Right kidney (tissue), 1 donor: ENCODE data around the gene HOXD3.

ENCODE experiments used
- DNase-seq: peaks from one replicate; pipeline ENCODE4 v3.0.0-alpha.2; 2016

The HOXD3 gene

DNA sequence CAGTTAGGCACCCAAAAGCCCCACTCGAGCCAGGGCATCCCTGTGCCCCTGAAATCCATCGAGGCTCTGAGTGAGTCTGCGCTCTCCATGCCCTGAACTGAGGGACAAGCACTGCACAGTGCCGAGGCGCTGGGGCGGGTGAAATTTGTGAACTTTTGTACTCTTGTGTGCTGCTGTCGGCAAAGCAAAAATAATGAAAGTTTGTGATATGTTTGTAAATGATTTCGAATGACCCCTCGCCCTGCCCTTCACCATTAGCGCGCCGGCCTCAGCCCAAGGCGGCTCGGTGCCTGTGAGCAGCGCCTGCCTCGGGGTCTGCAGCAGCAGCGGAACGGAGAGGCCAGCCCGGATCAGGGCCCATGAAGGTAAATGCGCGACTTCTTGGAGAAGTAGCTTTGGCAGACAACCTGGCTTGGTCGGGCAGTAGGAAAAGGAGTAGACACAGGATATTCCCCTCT, 7.6 kb upstream of the HOXD3 start:
- DNase-seq, result peak; percentile 83

DNA sequence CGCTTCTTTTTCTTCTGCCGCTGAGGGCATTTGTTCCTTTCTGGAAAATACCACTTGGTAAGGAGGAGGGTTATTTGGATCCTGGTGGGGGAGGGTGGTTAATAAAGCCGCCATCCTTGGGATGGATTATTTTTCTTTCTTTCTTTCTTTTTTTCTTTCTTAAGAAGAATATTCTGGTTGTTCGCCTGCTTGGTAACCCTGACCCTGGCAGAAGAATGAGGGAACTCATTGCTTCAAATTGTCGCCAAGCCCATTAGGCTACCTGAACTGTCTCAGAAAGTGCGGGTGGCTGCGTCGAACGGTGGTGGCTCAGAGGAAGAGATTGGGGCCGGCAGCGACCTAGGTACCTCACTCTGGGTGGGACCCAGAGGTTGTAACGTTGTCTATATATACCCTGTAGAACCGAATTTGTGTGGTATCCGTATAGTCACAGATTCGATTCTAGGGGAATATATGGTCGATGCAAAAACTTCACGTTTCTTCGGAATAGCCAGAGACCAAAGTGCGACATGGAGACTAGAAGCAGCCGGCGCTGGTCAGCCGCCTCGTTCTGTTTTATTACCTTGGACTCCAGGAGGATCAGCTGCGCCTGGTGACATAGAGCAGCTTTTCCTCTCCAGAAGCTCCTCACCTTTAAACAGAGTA, 7.0 kb upstream of the HOXD3 start:
- DNase-seq, result peak; percentile 67

GRCh38 chr2:176150584-176151441, 6.3 kb upstream of the HOXD3 start:
- peak; percentile 71 for DNase-seq

- DNase-seq, result peak; percentile 90
These were observed 5.4 kb upstream of the HOXD3 start, which contains the start of gene HOXD4 for GRCh38 chr2:176151442-176152287. Gene HOXD4, plus strand, starts transcription at chr2:176151550. Its CDS starts 84 bp downstream, at chr2:176151634.

DNA sequence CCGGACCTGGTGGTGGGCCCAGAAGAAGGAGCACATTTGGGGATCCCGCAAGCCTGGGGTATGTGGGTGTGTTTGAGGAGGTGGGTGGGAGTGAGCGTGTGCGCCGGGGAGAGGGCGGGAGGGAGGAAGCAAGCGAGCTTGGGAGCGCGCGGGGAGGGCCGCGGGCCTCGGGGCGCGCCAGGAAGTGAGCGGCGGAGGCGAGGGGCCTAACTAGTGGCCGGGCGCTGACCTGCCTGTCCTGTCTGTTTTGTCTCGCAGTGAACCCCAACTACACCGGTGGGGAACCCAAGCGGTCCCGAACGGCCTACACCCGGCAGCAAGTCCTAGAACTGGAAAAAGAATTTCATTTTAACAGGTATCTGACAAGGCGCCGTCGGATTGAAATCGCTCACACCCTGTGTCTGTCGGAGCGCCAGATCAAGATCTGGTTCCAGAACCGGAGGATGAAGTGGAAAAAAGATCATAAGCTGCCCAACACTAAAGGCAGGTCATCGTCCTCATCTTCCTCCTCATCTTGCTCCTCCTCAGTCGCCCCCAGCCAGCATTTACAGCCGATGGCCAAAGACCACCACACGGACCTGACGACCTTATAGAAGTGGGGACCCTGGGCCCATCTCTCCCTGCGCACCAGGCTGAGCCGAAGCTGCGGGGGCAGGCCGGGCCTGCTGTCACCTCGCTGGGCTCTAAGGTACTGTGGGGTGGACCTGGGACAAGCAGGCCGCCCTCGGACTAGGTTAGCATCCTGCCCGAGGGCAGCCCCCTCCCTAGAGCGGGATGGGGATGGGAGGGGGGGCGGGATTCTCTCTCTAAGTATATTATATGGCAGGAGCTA, 4.5 kb upstream of the HOXD3 start:
- DNase-seq, result peak; percentile 76

DNA sequence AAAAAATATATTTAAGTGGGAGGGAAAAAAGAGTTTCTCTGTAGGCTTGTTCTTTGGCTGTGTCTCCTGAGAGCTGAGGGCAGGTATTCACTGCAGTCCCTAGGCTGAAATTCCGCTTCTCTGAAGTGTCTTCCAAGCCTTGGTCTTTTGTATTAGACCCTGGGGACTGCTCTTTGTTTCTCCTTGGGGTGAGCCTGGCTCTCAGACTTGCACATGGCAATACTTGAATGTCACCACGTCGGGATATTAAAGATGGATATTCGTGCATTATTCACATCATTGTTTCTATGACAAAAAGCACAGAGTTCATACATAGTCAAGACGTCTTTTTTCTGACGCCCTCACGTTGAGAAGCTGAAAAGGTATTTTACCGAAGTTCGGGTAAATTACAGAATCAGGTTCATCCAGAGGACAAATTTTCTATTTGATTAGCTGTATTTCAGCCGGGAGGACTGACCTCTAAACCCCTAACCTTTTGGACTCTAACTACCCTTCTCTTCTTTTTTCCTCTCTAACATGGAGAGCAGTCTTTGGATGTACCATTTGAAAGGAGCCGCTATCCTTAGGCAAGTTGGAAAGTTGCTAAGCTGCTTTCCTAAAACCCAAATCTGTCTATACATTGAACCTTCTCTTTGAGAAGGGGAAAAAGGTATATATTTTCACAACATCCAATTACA, 2.4 kb upstream of the HOXD3 start:
- DNase-seq, result peak; percentile 35

DNA sequence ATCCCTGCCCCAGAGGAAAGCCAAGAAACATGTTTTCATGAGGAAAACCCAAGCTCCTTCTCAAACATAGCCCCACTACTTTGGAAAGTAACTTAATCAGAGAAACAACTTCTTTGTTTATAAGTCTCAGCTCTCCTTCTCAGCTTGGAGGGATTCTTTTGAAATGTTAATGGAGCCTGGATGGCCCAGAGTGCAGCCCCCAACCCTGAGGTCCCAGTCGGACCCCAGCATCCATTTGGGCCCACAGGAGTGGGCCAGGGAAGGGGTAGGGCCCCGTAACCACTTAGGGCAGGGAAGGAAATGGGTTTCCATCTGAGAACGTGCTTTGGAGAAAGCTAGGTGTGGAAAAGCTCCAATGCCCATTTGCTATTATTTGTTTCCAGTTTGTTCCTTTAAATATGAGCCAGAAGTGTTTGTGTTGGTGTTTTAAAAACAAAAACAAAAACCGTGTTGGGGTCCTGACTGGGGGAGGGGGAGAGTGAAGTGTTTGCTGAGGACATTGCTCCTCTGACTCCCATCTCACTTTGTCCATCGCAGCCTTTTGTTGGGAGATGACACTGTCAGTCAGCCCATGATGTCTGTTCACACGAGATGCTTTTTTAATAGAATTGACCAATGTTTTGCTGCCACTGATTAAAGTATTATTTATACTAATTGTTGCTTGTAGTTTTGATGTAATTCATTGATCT, 1.6 kb upstream of the HOXD3 start:
- DNase-seq, result peak; percentile 36

DNA sequence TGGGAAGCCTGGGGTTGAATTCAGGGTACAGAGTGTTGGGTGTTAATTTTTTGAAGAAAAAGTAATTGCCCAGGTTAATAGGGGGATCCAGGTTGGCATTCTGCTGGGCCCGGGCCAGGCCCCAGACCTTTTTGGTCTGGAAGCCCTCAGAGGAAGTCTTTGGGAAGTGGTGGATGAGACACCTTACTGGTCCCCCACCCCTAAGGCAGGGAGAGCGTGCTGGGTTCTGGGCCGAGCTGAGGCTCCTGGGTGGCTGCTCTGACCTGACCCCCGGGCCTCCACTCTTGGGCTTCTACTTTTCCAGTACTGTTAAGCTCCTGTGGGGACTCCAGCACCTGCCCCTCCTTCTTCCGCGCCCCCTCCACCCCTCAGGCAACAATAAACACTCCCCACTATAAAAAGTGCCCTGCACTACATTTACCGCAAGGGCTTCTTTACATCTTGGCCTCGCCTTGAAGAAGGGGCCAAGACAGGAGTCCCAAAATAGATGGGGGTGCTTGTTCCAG, 753 bp upstream of the HOXD3 start:
- DNase-seq, result peak; percentile 58

DNA sequence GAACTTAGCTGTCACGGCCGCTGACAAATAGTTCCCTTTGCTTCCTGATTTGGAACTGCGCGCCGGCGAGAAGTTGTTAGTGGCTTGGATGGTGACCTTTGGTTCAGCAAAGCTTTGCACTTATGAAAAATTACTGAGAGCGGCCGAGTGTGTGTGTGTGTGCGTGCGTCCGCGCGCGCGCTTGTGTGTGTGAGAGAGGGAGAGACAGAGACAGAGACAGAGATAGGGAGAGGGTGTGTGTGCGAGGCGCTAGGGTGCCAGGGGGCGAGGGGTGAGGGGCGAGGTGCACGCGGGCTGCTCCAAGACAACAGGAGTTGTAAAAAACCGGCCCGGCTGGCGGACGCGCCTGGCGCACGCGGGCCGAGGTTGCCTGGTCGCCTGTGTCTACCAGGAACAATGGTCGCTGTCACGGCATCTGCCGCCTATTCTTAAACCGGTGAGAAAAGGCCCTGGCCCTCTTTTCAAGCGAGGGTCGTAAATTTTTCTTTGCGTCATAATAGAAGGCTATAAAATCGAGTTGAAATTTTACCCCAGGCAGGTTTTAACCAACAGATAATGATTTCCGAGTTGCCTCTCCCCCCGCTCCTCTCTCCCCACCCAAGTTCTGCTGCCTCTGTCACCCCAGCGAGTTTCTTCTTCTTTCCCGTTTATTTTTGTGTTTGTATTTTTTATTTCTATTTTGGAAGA, 535 bp downstream of the HOXD3 start:
- peak; percentile 89 for DNase-seq

DNA sequence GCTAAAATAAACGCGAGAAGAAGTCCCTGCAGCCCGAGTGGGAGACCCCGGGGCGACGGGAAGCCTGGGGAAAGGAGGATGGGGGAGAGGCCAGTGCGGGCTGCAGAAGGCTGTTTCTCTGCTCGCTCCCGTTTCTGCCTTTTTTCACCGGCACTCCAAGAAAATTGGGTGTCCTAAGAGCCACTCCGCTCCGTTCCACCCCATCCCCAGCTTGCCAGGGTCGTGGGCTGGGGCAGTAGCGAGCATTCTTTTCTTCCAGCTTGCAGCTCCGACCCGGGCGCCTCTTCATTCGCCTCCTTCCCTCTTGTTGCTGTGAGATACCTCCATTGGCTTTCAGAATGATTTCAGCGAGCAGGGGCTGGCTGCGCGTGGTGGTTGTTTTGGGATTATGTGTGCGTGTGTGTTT, 1.1 kb downstream of the HOXD3 start:
- DNase-seq, result peak; percentile 85

DNA sequence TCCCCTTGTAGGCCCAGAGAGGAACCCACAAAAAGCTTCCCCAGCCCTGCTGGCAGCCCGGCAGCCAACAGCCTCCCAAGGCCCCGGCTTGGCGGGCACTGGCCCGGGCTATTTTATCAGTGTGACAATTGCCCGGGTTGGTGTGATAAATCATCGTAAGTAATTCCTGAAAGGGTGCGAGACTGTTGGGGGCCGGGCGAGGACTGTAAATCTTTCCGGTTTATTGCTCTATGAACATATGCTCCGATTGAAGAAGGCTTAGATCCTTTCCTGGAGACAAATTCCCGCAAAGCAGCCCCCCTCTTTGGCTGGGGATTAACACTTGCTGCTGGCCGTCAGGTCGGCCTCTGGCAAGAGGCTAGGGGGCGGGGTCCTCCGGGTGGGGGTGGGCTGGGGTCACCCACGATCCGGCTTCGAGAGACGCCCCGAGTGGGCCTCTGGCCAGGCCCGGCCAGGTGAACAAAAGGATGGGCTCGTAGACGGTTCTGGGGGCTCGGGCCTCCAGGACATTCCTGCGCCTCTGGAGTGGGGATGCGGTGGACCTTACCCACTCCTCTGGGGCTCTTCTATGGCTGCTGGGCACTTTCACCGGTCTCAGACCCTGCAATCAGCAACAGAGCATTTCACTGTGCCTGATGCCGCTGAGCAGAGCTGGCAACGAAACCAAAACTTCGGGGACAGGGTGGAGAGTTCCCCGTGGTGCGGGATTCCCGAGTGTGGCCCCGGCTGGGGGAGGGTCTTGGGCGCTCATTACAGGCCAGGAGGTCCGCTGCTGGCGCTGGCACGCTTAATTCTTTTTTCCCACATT, 2.0 kb downstream of the HOXD3 start:
- DNase-seq, result peak; percentile 79

GRCh38 chr2:176159663-176160250, 2.6 kb downstream of the HOXD3 start:
- no peak for DNase-seq

GRCh38 chr2:176160251-176160985, 3.3 kb downstream of the HOXD3 start:
- DNase-seq, result peak; percentile 86

DNA sequence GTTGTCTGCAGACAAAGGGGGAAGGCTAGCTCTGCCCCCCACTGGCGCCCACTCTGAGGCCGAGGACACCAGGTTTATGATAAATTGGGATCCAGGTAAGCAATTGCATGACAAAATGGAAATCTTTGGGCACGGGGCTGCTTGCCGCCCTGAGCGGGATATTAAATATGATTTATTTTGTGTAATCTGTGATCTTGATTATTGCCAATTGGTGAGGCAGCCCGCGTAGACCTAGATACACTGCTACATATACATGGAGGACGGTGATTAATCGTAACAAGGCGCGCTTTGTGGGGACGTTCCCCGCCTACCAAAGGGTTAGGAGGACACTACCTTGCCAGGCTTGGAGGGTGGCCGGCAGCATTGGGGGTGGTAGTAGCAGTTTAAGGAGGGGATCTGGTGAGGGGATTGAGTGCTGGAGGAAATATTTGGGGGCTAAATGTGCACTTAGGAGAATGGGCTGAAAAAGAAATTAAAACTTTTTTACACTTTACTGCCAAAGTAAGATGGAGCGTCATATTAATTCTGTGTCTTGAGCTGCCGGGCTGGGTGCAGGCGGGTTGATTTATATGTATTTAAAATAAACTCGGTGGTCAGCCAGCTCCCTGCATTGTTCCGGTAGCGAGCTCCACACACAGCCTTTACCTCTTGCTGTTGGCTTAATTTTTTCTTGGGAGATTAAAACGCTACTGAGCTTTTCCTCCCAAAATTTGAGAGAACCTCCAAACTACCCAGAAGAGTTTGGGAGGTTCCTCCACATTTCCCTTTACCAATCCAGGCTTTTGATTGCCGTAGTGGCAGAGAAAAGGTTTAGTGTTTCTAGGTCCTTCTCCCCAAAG, 4.1 kb downstream of the HOXD3 start:
- DNase-seq, result peak; percentile 79

DNA sequence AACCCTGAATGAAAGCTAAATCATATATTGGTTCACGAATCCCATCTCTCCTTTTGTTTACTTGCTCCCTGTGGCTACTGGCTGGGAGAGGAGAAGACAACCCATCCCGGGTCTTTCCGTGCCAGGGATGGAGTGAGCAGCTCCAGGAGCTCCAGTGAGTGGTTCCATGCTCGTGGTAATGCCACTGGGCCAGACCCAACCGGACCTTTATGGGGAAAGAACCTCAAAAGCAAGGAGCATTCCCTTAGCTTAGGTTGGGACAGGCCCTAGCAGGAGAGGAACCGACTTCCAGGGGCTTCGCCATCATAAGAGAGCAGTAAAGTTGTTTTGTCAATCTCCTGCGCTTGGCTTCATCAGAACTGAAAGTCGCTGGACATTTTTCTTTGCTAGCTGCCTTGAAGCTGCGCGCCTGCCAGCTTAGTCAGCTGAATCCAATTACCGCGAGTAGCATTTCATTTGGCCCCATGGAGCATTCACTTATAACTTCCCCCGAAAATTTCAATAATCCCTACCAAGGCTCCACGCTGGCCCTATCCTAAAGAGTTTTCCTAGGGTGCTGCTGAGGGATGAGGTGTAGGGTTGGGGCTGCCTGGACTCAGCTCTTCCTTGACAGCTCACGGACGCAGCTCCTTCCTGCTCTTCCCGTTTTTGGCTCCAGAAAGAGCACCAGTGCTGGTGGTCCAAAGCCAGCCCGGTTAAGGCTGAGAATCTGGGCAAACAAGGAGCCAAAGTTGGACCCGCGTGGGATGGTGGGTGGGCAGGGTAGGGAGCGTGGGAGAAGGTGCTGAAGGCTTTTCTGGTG, 4.9 kb downstream of the HOXD3 start:
- peak; percentile 82 for DNase-seq
